GM21528 (cell line): ENCODE data around the gene FSD1.

Experiments
- ATAC-seq: cut with Tn5 transposase; IDR thresholded peaks from one replicate; pipeline ENCODE4 v1.9.1; 2021; ENCODE audit warnings: mild to moderate bottlenecking, moderate library complexity; ENCODE audit not compliant: unreplicated experiment, low FRiP score

The FSD1 gene

GRCh38 chr19:4373013-4373367, 68.6 kb downstream of the FSD1 start:
- no peak for ATAC-seq
